Activated CD8-positive, alpha-beta memory T cell treated with anti-CD3 and anti-CD28 coated beads, Interleukin-2, amount 50 U/mL, for 4 hours (primary cell): ENCODE results near the gene WDR17.
"Not testable (repeated sequence)": the region's sequence is repeated elsewhere in the genome, so short reads cannot be mapped to it uniquely, and the experiment has no call there.

ENCODE experiments used
- DNase-seq: peaks from one replicate; pipeline ENCODE4 v3.0.0-alpha.2; 2020

Gene WDR17

DNA sequence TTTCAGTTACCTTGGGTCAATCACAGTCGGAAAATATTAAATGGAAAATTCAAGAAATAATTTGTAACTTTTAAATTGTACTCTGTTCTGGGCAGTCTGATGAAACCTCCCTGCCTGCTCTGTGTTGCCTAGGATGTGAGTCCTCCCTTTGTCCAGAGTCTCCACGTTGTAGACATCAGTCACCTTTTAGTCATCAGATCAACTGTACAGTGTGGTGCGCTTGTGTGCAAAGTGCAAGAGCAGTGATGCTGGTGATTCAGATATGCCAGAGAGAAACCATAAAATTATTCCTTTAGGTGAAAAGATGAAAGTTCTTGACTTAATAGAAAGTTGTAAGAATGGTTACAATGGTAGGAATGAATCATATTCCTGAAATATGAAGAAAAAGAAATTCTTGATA lies 128.3 kb downstream of the WDR17 start:
- DNase-seq = no peak

DNA sequence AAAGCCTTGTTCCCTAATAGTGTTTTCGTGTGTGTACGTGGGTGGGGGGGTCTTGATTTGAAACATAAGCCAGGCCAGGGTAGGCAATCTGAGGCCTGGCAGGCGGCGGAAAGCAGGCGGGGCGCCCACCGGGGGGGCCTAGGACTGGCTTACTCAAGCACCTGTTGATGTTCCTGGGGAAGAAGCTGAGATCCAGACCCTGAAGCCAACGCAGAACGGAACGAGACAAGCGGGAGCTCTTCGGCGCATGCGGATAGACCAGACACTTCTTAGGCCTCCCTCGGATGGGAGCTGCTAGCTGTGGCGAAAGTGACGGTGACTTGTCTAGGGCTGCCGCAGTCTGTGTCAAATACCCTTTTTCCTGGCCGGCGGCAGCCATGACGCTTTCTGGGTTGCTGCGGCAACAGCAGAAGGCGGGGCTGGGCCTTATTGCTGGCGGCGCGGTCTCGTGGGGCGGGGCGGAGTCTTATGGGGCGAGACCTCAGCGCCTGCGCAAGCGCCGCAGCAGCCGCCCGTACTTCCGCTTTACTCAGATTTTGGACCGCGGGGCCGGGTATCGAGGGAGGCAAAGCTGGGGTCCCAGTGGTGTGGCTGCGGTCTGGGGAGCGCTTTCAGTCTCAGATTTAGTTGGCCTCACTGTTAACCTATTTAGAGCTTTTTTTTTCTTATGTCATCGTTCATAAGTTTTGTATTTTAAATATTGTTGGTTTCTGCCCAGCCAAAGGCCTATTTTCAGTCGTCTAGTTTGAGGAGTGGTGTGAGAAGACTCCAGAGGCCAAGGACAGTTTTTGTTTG lies 129.7 kb downstream of the WDR17 start, which contains the start of gene SPATA4:
SPATA4 (minus strand) TSS at position 402 of the 795 bp plus-strand sequence; CDS start at position 379, 23 bp downstream.
- peak; percentile 95 for DNase-seq

GRCh38 chr4:176198316-176198903 lies 132.8 kb downstream of the WDR17 start:
- no peak for DNase-seq

DNA sequence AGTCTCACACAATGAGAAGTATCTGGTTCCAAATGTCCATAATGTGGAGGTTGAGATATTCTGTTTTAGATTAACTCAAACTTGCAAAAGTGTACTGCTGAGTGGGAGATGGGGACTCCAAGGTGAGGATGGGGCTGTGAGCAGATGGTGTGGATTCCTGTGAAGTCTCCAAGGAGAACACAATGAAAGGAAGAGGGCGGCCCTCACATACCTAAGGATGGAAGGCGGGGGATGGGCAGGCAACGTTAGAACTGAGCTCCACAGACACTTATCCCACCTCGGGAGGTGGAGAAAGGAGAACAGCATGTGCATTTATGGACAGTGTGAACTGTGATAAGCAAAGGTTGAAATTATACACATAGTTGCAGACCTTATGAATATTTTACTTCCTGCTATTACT lies 139.7 kb downstream of the WDR17 start:
- no peak for DNase-seq

- no peak for DNase-seq
Observed at GRCh38 chr4:176207839-176208238, 142.2 kb downstream of the WDR17 start.

GRCh38 chr4:176209535-176209934 lies 143.9 kb downstream of the WDR17 start:
- no peak for DNase-seq

DNA sequence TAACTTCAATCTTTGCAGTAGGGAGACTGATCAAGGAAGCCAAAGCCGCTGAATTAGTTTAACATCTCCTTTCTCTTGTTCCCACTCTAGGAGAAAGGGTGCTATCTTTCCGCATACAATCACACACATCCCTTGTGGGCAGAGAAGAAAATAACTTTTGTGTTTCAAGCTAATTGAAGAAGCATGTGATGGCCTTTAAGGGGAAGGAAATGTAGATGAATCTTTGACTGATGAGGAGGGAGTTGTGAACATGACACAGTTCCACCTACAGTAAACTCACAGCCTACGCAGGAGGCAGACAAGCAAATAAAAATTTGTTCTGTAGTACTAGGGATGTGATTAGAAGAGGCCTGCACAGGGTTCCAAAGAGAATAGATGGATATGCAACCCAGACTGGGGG lies 144.5 kb downstream of the WDR17 start:
- DNase-seq = no peak

DNA sequence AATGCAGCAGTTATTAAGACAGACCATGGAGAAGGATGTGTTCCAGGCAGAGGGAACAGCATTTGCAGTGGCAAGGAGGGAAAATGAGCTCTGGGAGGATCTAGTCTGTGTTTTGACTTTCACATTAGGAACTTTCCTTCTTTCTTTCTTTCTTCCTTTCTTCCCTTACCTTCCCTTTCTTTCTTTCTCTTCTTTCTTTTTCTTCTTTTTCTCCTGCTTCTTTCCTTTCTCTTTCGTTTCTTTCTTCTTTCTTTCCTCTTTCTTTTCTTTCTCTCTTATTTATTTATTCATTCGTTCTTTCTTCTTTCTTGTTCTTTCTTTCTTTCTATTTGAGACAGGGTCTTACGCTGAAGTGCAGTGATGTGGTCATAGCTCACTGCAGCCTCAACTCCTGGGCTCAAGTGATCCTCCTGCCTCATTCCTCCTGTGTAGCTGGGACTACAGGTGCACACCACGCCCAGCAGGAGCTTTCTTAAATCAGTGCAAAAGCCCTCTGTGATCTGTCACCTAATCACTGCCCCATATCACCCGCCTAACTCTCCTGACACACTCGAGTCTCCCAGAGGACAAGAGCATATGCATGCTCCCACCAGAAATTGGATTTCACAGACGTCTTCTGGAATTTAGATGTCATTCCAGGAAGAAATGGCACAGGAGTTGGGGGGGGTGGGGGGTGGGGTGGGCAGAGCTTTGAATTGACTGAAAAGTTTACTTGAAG lies 145.1 kb downstream of the WDR17 start:
- no peak for DNase-seq

- not testable (repeated sequence) for DNase-seq
Observed at GRCh38 chr4:176212351-176212750, 146.7 kb downstream of the WDR17 start.

- DNase-seq = no peak
Observed at GRCh38 chr4:176217510-176217909, 151.9 kb downstream of the WDR17 start.

- no peak for DNase-seq
Observed at GRCh38 chr4:176222149-176222548, 156.5 kb downstream of the WDR17 start.

- no peak for DNase-seq
Observed at GRCh38 chr4:176223561-176223960, 157.9 kb downstream of the WDR17 start.

DNA sequence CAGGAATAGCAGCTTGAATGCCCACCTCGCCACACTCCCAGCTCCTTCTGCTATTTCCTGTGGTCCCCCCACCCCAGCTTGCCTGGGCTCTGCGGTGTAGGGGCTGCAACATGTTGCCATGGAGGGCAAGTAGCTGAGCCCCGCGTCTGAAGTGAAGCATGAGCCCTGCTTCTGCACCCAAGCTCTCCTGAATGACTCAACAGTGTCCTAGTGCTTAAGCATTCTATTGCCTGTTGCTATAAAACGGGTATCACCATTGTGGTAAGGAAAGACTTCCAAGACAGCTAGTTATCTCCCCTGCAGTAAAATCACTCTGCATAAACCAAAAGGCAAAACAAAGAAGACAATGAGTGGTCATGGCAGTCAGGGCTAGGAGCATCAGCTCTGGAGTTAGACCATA lies 161.1 kb downstream of the WDR17 start:
- no peak for DNase-seq

DNA sequence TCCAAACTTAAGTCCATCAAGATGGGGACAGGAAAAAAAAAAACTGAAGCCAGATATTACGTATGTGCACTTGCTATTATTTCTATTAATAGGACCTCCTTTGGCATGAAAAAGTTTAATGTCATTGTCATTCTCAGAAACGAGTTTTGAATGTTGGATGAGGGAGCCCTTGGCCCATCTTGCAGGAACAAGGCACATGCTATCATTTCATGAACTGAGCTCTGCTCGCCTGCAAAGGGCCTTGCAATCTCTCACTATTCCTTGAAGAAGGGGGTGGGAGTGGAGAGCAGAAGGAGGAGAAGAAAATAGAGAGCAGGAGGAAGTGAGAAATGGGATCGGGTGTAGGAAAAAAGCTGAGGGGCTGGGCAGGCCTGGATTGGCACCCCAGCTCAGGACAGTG lies 164.0 kb downstream of the WDR17 start:
- no peak for DNase-seq
